SK-N-SH (cell line): ENCODE data around the gene CCDC141. TPM values are rescaled to one million over a fixed set of nuclear protein-coding genes. Genes with fewer than 3 reads are reported as not detected.
A peak's percentile ranks its signal among the peaks of the same experiment; 100 is the strongest.

ENCODE experiments used
- CTCF ChIA-PET: fragments of 300-600, 350-600 bp; formaldehyde crosslinking; extraction: SDS; loops from one replicate; lab custom pipeline; 2021; lab: Yijun Ruan, JAX
- POLR2A ChIA-PET: fragments of 350-600 bp; sonication (Branson Sonifier 250); formaldehyde crosslinking; extraction: SDS; loops from one replicate; lab custom pipeline; 2020; ENCODE audit warnings: antibody characterized with exemption, inconsistent platforms; lab: Yijun Ruan, JAX
- DNase-seq: peaks from one replicate; pipeline ENCODE4 v3.0.0; 2012
- H2AFZ ChIP-seq: fragments of 200-600 bp; sonication (generic); 2 replicates; pipeline ENCODE4 v1.8.1; 2016; ENCODE audit warnings: antibody characterized with exemption, mild to moderate bottlenecking, low read depth
- H3F3A ChIP-seq: fragments of 200-600 bp; sonication (generic); replicated peaks from 2 replicates; pipeline ENCODE3; 2016; ENCODE audit warnings: antibody characterized with exemption, mild to moderate bottlenecking; ENCODE audit not compliant: insufficient read depth
- H3K27ac ChIP-seq, 2 experiments: fragments of 200-500 bp in 1 of 2; fragments of 200-600 bp in 1 of 2; sonication (Bioruptor generic) in 1 of 2; sonication (generic), shearing (Covaris generic) in 1 of 2; 2 replicates each; pipeline versions ENCODE4 v1.5.1 to v1.6.1; 2014 to 2016; ENCODE audit warnings: low read depth in 2 of 2, inconsistent platforms in 1 of 2, low read length in 1 of 2, mild to moderate bottlenecking in 1 of 2, mixed read lengths in 1 of 2
- H3K27me3 ChIP-seq: fragments of 200-600 bp; sonication (generic), shearing (Covaris generic); 2 replicates; pipeline ENCODE4 v1.6.1; 2016; ENCODE audit warnings: mixed run types; ENCODE audit not compliant: insufficient read depth
- H3K36me3 ChIP-seq, 2 experiments: fragments of 200-500 bp in 1 of 2; fragments of 200-600 bp in 1 of 2; sonication (Bioruptor generic) in 1 of 2; sonication (generic) in 1 of 2; replicated peaks in 1 of 2; 2 replicates each; pipeline versions ENCODE3 to v1.5.1; 2014 to 2016; ENCODE audit warnings: low read length in 1 of 2, mild to moderate bottlenecking in 1 of 2; ENCODE audit not compliant: insufficient read depth in 2 of 2, control insufficient read depth in 1 of 2
- H3K4me1 ChIP-seq, 2 experiments: fragments of 200-500 bp in 1 of 2; fragments of 200-600 bp in 1 of 2; sonication (Bioruptor generic) in 1 of 2; sonication (generic), shearing (Covaris generic) in 1 of 2; 2 replicates each; pipeline versions ENCODE4 v1.5.1 to v1.6.1; 2014 to 2016; ENCODE audit warnings: low read depth in 1 of 2, low read length in 1 of 2, mixed run types in 1 of 2; ENCODE audit not compliant: insufficient read depth in 2 of 2, control insufficient read depth in 1 of 2
- H3K4me2 ChIP-seq: fragments of 200-600 bp; sonication (generic), shearing (Covaris generic); 2 replicates; pipeline ENCODE4 v1.6.1; 2017; ENCODE audit warnings: mixed run types
- H3K4me3 ChIP-seq, 2 experiments: fragments of 200-500 bp in 1 of 2; fragments of 200-600 bp in 1 of 2; sonication (Bioruptor generic) in 1 of 2; sonication (generic), shearing (Covaris generic) in 1 of 2; 2 replicates each; pipeline versions ENCODE4 v1.5.1 to v1.8.1; 2014 to 2016; ENCODE audit warnings: low read depth in 2 of 2, inconsistent platforms in 1 of 2, low read length in 1 of 2, mild to moderate bottlenecking in 1 of 2, mixed read lengths in 1 of 2, moderate library complexity in 1 of 2
- H3K79me2 ChIP-seq: fragments of 200-600 bp; sonication (generic); 2 replicates; pipeline ENCODE4 v1.8.1; 2017; ENCODE audit warnings: mild to moderate bottlenecking; ENCODE audit not compliant: insufficient read depth
- H3K9ac ChIP-seq: fragments of 200-600 bp; sonication (generic); 2 replicates; pipeline ENCODE4 v1.6.1; 2017; ENCODE audit warnings: mixed run types
- H3K9me2 ChIP-seq: fragments of 200-600 bp; sonication (generic); 2 replicates; pipeline ENCODE4 v1.6.1; 2017; ENCODE audit warnings: mixed run types
- H3K9me3 ChIP-seq: fragments of 200-600 bp; sonication (generic); 2 replicates; pipeline ENCODE4 v1.6.1; 2017; ENCODE audit warnings: mixed run types, mild to moderate bottlenecking, moderate library complexity
- H4K20me1 ChIP-seq: fragments of 200-600 bp; sonication (generic); 2 replicates; pipeline ENCODE4 v1.6.1; 2017; ENCODE audit warnings: mild to moderate bottlenecking, mixed run types; ENCODE audit not compliant: insufficient read depth
- CHD2 ChIP-seq: fragments of 150-350 bp; IDR thresholded peaks from 2 replicates; pipeline ENCODE4 v1.6.1; 2018; ENCODE audit warnings: low read length; ENCODE audit not compliant: partially characterized antibody
- EP300 ChIP-seq, 2 experiments: IDR thresholded peaks; 2 replicates each; pipeline versions ENCODE4 v1.4.0 to v1.6.1; 2012; ENCODE audit warnings: borderline replicate concordance in 1 of 2, low read depth in 1 of 2, low read length in 1 of 2
- EZH2phosphoT487 ChIP-seq: fragments of 200-600 bp; sonication (generic); IDR thresholded peaks from 2 replicates; pipeline ENCODE4 v1.6.1; 2017; ENCODE audit warnings: low read depth, mixed run types, mild to moderate bottlenecking, antibody characterized with exemption, moderate library complexity, borderline replicate concordance
- GABPA ChIP-seq: IDR thresholded peaks from 2 replicates; pipeline ENCODE4 v1.4.0; 2012; ENCODE audit warnings: low read depth, mild to moderate bottlenecking
- MAX ChIP-seq: IDR thresholded peaks from 2 replicates; pipeline ENCODE4 v1.4.0; 2012; ENCODE audit warnings: low read depth
- MXI1 ChIP-seq: IDR thresholded peaks from 2 replicates; pipeline ENCODE4 v1.6.1; 2012; ENCODE audit warnings: mild to moderate bottlenecking, low read depth, low read length, improper control_type of control experiment
- NFIC ChIP-seq: IDR thresholded peaks from 2 replicates; pipeline ENCODE4 v1.4.0; 2012; ENCODE audit warnings: borderline replicate concordance
- NRF1 ChIP-seq: IDR thresholded peaks from 2 replicates; pipeline ENCODE4 v1.6.1; 2012; ENCODE audit warnings: low read depth, mild to moderate bottlenecking, low read length
- PBX3 ChIP-seq: IDR thresholded peaks from 2 replicates; pipeline ENCODE4; 2012
- POLR2AphosphoS5 ChIP-seq: IDR thresholded peaks from 2 replicates; pipeline ENCODE4 v1.6.1; 2012; ENCODE audit warnings: low read depth, low read length
- RAD21 ChIP-seq: IDR thresholded peaks from 2 replicates; pipeline ENCODE4 v1.6.1; 2012; ENCODE audit warnings: mild to moderate bottlenecking, low read length
- RXRA ChIP-seq: IDR thresholded peaks from 2 replicates; pipeline ENCODE4 v1.4.0; 2012; ENCODE audit warnings: low read depth, mild to moderate bottlenecking, borderline replicate concordance
- SIN3A ChIP-seq: IDR thresholded peaks from 2 replicates; pipeline ENCODE4 v1.6.1; 2012; ENCODE audit warnings: low read depth, mild to moderate bottlenecking, low read length, moderate library complexity, borderline replicate concordance
- SMC3 ChIP-seq: IDR thresholded peaks from 2 replicates; pipeline ENCODE4 v1.6.1; 2012; ENCODE audit warnings: low read depth, low read length, improper control_type of control experiment
- TAF1 ChIP-seq: IDR thresholded peaks from 2 replicates; pipeline ENCODE4 v1.6.1; 2012; ENCODE audit warnings: low read depth, mild to moderate bottlenecking, low read length, moderate library complexity, borderline replicate concordance
- TEAD4 ChIP-seq: IDR thresholded peaks from 2 replicates; pipeline ENCODE4 v1.4.0; 2012; ENCODE audit warnings: mild to moderate bottlenecking, borderline replicate concordance; ENCODE audit not compliant: insufficient read depth
- WGBS: methylation state at CpG from one replicate; pipeline ENCODE4 v1.1.6; 2017; ENCODE audit warnings: low lambda C conversion rate; 5-methylcytosine and 5-hydroxymethylcytosine counted together
- polyA plus RNA-seq, 3 experiments: library from polyadenylated mRNA; depleted of rRNA; stranded (reverse); fragments of >200 nt; gene quantifications; 2 replicates each; pipeline ENCODE4 v1.2.3, GENCODE V29; 2012
- TF ChIP-seq, protein P1 (sequence below): IDR thresholded peaks from 2 replicates; pipeline ENCODE4 v1.4.0; 2012; ENCODE audit warnings: low read depth, borderline replicate concordance

CCDC141 gene
- polyA plus RNA-seq, 1 of the 3 experiments (the other 2 are of a cell fraction), result 0.02 TPM

GRCh38 chr2:178863856-178864620 lies 185.9 kb downstream of the CCDC141 start (continued):
- 0 out of 2 replicates have a peak, but pooled peaks have one; percentile 27 for TF ChIP-seq MAX
- peak; percentile 56; the same call in 1 of the 2 replicates for TF ChIP-seq RXRA
- TF ChIP-seq, protein P1, sequence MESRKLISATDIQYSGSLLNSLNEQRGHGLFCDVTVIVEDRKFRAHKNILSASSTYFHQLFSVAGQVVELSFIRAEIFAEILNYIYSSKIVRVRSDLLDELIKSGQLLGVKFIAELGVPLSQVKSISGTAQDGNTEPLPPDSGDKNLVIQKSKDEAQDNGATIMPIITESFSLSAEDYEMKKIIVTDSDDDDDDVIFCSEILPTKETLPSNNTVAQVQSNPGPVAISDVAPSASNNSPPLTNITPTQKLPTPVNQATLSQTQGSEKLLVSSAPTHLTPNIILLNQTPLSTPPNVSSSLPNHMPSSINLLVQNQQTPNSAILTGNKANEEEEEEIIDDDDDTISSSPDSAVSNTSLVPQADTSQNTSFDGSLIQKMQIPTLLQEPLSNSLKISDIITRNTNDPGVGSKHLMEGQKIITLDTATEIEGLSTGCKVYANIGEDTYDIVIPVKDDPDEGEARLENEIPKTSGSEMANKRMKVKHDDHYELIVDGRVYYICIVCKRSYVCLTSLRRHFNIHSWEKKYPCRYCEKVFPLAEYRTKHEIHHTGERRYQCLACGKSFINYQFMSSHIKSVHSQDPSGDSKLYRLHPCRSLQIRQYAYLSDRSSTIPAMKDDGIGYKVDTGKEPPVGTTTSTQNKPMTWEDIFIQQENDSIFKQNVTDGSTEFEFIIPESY, result no peak
- TF ChIP-seq POLR2AphosphoS5, result no peak
- peak in 1 of 2 experiments; percentile 72; a peak in 1 of 4 replicates for TF ChIP-seq EP300 (IDR thresholded peaks at IDR 0.05; ENCODE audit: borderline replicate concordance in 1 of 2, low read depth in 1 of 2, low read length in 1 of 2)
- no peak for TF ChIP-seq GABPA
- peak; percentile 55; the same call in 1 of the 2 replicates for TF ChIP-seq SIN3A
- TF ChIP-seq TAF1, result no peak
- TF ChIP-seq RAD21, result no peak
- TF ChIP-seq TEAD4, result peak; percentile 44; the same call in 1 of the 2 replicates
- TF ChIP-seq, all 33 proteins: peak for 11

- H2AFZ ChIP-seq, result peak overlapping the region; percentile 91; the same call in 1 of the 2 replicates
- no peaks in the 10 kb centered on the region for H3K79me2 ChIP-seq
- no peaks in the 10 kb centered on the region for H3K36me3 ChIP-seq
- H3K27me3 ChIP-seq, result no peaks in the 10 kb centered on the region
- peaks cover 16% of the 10 kb centered on the region for H3F3A ChIP-seq
- no peaks in the 10 kb centered on the region for H3K9me2 ChIP-seq
- no peaks in the 10 kb centered on the region for H4K20me1 ChIP-seq
- H3K4me2 ChIP-seq, result peak overlapping the region; percentile 62
- H3K27ac ChIP-seq, result peak overlapping the region; percentile 69 to 80; a peak in 3 of 4 replicates
- no peaks in the 10 kb centered on the region for H3K9me3 ChIP-seq
- H3K9ac ChIP-seq, result peak overlapping the region; percentile 54; the same call in 1 of the 2 replicates
- ChIA-PET POLR2A (no interaction called here), CTCF (interaction anchor here (1.9 kb wide), 1 partner anchor 28 kb away, joined by 5 read pairs; no protein-coding TSS in a partner anchor)
- peak overlapping the region in 1 of 2 experiments; percentile 29; a peak in 2 of 4 replicates for H3K4me3 ChIP-seq
- peaks cover 11 to 24% of the 10 kb centered on the region in 2 experiments for H3K4me1 ChIP-seq
- no peak for DNase-seq
- TF ChIP-seq NRF1, result no peak
- TF ChIP-seq CHD2, result no peak
- no peak for TF ChIP-seq MXI1
- no peak for TF ChIP-seq PBX3
- no peak for TF ChIP-seq EZH2phosphoT487
- no peak for TF ChIP-seq NFIC
- TF ChIP-seq RXRA, result no peak
- TF ChIP-seq SMC3, result no peak
- 81% methylated on average over 5 of the region's 5 CpGs for WGBS
Measured at GRCh38 chr2:178863130-178863855, 186.6 kb downstream of the CCDC141 start.
